HG03457 (cell line): ENCODE results near the gene MYG1.
A peak's percentile ranks its signal among the peaks of the same experiment; 100 is the strongest.
"Not testable (repeated sequence)": the region's sequence is repeated elsewhere in the genome, so short reads cannot be mapped to it uniquely, and the experiment has no call there.

Experiments
- ATAC-seq: cut with Tn5 transposase; IDR thresholded peaks from one replicate; pipeline ENCODE4 v1.9.1; 2021; ENCODE audit warnings: moderate number of reproducible peaks; ENCODE audit not compliant: unreplicated experiment

Gene MYG1

GRCh38 chr12:53286448-53286847 lies 13.0 kb upstream of the MYG1 start:
- ATAC-seq, result no peak

- ATAC-seq, result no peak
Observed at GRCh38 chr12:53287741-53288216, 11.7 kb upstream of the MYG1 start.

GRCh38 chr12:53288322-53288721 lies 11.2 kb upstream of the MYG1 start:
- ATAC-seq, result no peak

GRCh38 chr12:53289891-53290290 lies 9.6 kb upstream of the MYG1 start:
- ATAC-seq, result no peak

GRCh38 chr12:53290661-53291060 lies 8.8 kb upstream of the MYG1 start:
- no peak for ATAC-seq

- no peak for ATAC-seq
Observed at GRCh38 chr12:53292426-53292825, 7.1 kb upstream of the MYG1 start.

GRCh38 chr12:53295070-53295890 lies 4.2 kb upstream of the MYG1 start, which contains the start of gene PFDN5:
Gene PFDN5, plus strand, starts transcription at chr12:53295542. Its CDS starts 26 bp downstream, at chr12:53295568.
- peak; percentile 73 for ATAC-seq

- ATAC-seq, result no peak
Observed at GRCh38 chr12:53295891-53296219, 3.6 kb upstream of the MYG1 start.

- ATAC-seq, result not testable (repeated sequence)
Observed at GRCh38 chr12:53297106-53297505, 2.4 kb upstream of the MYG1 start.

GRCh38 chr12:53298164-53298563 lies 1.3 kb upstream of the MYG1 start:
- no peak for ATAC-seq

GRCh38 chr12:53299101-53299453 lies 418 bp upstream of the MYG1 start:
- ATAC-seq, result no peak

- no peak for ATAC-seq
Observed at GRCh38 chr12:53300187-53300586, 692 bp downstream of the MYG1 start.

GRCh38 chr12:53302903-53303302 lies 3.4 kb downstream of the MYG1 start:
- no peak for ATAC-seq

- ATAC-seq, result no peak
Observed at GRCh38 chr12:53306826-53307225, 7.3 kb downstream of the MYG1 start.

- no peak for ATAC-seq
Observed at GRCh38 chr12:53308276-53308675, 8.8 kb downstream of the MYG1 start.

- ATAC-seq, result no peak
Observed at GRCh38 chr12:53313996-53314395, 14.5 kb downstream of the MYG1 start.

- no peak for ATAC-seq
Observed at GRCh38 chr12:53320352-53321195, 21.1 kb downstream of the MYG1 start.

GRCh38 chr12:53324113-53324778 lies 24.8 kb downstream of the MYG1 start:
- ATAC-seq, result no peak

- ATAC-seq, result no peak
Observed at GRCh38 chr12:53324779-53325510, 25.4 kb downstream of the MYG1 start.

GRCh38 chr12:53325511-53326061 lies 26.1 kb downstream of the MYG1 start:
- no peak for ATAC-seq
